HG03060 (cell line): ENCODE results near the gene SIX3.

Experiments used
- ATAC-seq: cut with Tn5 transposase; IDR thresholded peaks from one replicate; pipeline ENCODE4 v1.9.1; 2021; ENCODE audit warnings: low read depth, moderate number of reproducible peaks; ENCODE audit not compliant: unreplicated experiment

Gene SIX3

GRCh38 chr2:44942304-44943030 is 965 bp downstream of the SIX3 start:
- ATAC-seq = no peak

GRCh38 chr2:44943031-44943692 is 1.7 kb downstream of the SIX3 start:
- ATAC-seq = no peak

DNA sequence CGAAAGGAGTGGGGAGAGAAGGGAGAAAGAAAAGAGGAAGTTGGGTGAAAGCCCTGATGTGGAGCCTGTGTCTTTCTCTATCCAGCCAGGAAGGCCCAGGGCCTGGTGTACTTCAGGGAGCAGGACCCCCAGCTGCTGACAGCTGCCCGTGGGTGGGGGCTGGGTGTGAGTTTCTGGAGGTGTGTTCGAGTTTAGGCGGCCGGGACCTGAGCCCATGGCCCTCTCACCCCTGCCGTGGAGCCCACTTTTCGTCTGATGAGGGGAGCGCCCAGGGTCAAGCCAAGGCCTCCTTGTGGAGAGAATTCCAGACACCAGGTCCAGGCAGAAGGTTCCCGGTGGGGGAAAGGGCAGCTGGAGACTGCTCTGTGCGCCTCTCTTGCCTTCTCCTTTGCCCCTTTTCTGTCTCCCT is 2.2 kb downstream of the SIX3 start:
- no peak for ATAC-seq

DNA sequence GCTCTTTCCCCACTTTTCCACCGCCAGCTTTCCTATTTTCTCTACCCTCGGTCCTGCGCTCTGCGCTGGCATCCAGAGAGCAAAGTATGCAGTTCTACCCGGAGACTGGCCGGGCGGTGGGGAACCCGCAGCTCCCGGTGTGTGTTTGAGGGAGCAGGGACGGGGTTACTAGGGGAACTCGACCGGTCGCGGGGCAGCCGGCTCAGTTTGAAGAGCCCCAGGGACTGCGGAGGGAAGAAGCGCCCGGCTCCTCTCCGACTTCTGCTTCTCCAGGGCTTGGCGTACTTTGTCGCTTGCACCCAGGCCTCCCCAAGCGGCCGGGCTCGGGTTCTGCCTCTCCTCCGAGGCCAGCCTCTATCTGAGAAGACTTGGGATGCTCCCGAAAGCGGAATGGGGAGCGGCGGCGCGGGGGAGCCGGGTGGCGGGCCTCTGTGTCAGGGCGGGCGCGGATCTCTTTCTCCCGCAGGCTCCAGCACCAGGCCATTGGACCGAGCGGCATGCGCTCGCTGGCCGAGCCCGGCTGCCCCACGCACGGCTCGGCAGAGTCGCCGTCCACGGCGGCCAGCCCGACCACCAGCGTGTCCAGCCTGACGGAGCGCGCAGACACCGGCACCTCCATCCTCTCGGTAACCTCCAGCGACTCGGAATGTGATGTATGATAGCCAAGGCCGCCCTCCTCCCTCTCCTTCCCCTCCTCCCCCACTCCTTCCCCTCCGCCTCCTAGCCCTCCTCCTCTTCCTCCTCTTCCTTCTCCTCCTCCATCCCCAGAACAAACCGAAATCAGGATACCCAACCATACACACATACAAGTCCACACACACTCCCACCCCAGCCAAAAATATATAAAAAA is 2.8 kb downstream of the SIX3 start:
- no peak for ATAC-seq

DNA sequence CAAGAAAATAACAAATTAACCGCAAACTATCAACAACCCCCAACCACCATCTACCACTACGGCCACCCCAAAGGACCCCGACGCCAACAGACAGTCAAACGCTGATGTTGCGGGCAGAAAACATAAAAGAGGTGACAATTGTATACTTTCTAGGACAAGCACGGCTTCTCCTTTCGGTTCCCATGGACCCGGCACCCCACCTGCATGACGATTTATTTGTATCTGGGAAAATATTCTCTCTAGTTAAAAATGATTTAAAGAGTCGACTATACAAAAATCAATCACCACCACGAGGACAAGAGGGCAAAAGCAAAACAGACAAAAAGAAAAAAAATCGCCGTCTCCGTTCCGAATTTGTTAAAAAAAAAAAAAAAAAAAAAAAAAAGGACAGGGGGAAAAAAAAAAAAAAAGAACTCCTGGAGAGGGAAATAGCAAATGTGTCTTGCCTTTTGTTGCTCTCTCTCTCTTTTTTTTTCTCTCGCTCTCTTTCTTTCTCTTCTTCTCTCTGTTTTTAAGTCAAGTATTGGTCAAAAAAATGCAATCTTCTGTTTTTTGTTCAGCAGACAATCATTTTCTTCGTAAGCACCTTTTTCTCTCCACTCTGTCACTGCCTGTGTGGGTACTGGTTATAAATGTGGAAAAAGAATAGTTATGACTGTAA is 3.6 kb downstream of the SIX3 start:
- ATAC-seq = no peak

GRCh38 chr2:44945676-44946371 is 4.3 kb downstream of the SIX3 start:
- no peak for ATAC-seq

- ATAC-seq = no peak
These were observed 5.0 kb downstream of the SIX3 start for GRCh38 chr2:44946372-44947027.

- ATAC-seq = no peak
These were observed 5.5 kb downstream of the SIX3 start for GRCh38 chr2:44947028-44947375.

GRCh38 chr2:44948565-44949328 is 7.2 kb downstream of the SIX3 start:
- ATAC-seq = no peak

DNA sequence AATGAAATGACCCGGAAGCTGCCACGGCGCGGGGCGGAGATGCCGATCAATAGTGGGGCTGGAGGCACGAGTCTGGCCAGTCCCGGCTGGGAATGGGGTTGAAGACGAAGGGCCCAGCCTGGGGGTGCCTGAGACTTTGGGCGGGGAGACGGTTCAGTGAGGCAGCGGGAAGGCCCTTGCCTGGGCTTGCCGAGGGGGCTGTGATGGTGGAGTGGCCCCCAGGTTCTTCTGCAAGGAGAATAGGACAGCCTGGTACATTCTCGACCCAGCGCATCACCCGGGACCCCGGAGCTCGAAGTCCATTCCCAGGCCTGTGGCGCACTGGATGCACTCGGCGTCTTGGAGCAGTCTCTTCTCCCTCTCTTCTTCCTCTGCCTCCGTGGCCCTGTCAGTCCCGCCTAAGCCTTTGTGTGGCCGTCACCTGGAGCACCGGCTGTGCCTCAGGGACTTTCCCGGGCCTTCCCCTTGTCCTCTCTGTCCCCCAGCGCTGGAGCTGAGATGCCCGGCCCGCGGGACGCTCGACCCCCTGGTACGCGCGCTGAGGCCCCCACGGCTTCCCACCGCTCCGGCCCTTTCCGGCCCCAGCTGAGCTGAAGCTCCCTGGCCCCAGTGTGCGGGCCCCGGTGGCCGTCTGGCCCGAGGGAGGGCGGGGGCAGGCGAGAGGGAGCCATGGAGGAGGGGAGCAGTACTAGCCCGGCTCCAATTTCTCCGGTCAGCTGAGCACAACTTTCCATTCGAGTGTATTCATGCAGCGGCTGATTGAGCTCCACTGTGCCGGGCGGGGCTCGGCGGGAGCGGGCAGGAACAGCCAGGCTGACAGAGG is 8.0 kb downstream of the SIX3 start:
- no peak for ATAC-seq

DNA sequence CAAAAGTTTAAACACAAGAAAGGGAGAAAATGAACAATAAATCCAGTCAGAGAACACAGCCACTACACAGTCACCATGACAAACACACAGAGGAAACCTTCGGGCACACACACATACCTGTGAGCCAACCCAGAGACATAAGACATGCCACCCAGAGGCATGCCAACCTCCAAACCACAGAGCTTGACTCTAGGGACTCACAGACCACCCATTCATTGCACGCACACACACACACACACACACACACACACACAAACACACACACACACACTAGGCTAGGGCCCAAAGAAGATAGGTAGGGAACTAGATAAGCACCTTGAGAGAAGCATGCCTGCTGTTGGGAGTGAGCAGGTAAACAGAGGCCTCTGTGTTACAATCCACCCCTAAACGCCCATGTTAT is 9.1 kb downstream of the SIX3 start:
- no peak for ATAC-seq

DNA sequence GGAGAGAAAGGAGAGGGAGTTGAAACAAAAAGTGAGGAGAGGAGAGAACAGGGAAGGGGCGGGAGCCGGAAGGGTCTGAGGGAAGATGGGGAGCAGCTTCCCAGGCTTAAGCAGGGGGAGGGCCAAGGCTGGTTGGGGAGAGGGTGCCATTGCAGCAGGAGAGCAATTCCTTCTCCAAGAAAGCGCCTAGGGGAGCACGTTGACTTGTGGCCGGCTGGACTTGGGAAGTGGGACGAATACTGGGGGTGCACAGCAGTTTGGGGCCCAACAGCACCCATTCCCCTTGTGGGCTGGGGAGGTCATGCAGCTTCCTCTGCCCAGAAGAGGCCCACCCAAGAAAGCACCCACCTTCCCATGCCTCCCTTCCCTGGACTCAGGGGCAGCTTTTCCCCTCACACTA is 9.6 kb downstream of the SIX3 start:
- no peak for ATAC-seq

DNA sequence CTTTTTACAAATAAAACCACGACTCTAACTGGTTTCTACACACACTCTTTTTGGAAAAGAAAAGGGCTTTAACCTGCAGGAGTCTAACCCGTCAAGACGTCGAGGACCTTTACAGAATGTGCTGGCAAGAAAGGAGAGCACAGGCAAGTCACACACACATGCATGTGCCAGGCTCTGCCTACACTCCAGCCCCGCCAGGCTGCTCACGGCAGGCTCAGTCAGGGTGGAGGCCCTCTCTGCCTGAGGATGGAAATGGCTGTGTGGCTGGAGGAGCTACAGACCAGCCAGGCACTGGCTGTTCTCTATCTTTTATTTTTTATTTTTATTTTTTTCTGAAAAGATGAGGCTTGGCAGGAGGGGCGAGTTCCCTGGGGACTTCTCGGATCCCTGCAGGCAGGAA is 10.2 kb downstream of the SIX3 start:
- ATAC-seq = no peak

DNA sequence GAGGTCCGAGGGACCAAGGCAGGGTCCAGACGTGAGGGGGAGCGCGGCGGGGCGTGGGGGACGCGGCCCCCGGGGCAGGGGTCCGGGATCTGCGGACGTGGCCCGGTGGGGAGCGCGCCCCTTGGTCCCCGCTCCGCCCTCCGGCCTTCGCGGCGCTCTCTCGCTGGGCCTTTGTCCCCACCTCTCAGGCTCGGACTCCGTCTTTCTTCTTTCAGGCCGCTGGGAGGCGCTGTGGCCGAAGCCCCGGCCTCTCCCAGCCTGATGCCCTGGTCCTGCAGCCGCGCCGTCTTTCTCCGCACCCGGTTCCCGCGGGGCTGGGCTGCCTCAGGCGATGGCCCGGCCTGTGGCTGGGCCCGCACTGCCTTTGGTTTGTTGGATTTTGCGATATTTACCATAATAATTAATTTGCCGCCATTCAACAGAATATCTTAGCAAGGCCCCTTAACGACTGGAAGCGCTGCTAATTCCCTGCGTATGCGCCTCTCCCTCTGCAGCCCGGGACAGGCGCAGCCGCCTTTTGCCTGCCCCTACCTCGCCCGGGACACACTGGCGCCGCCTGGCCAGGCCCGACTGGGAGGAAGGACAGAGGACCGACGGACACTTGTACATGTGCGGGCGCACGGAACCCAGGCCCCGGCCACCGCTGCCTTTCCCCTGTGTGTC is 10.8 kb downstream of the SIX3 start:
- ATAC-seq = no peak

GRCh38 chr2:44952806-44953498 is 11.4 kb downstream of the SIX3 start:
- no peak for ATAC-seq

DNA sequence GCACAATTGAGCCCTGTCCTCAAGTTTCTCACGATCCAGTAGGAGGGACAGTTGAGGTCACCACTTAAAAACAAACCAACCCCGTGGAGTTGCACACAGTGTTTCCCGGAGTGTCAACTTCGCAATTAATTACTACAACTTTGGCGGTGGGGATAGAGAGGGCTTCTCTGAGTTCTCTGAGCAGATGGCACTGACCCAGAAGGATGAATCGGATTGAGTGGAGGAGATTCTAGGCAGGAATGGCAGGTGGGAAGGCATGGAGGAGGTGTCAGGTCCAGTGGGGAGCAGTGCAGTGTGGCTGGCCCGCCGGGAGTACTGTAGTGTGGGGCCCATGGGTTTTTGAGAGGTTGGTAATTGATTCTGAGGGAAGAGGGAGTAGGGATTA is 12.0 kb downstream of the SIX3 start:
- ATAC-seq = no peak

GRCh38 chr2:44954447-44954888 is 13.0 kb downstream of the SIX3 start:
- ATAC-seq = no peak
